IPS-NIHi7 (cell line): ENCODE results near the gene MAP2K3.

Source experiments
- DNase-seq: peaks from one replicate; pipeline ENCODE4 v3.0.0; 2012; ENCODE audit warnings: mixed read lengths; ENCODE audit errors: extremely low spot score

MAP2K3 gene

DNA sequence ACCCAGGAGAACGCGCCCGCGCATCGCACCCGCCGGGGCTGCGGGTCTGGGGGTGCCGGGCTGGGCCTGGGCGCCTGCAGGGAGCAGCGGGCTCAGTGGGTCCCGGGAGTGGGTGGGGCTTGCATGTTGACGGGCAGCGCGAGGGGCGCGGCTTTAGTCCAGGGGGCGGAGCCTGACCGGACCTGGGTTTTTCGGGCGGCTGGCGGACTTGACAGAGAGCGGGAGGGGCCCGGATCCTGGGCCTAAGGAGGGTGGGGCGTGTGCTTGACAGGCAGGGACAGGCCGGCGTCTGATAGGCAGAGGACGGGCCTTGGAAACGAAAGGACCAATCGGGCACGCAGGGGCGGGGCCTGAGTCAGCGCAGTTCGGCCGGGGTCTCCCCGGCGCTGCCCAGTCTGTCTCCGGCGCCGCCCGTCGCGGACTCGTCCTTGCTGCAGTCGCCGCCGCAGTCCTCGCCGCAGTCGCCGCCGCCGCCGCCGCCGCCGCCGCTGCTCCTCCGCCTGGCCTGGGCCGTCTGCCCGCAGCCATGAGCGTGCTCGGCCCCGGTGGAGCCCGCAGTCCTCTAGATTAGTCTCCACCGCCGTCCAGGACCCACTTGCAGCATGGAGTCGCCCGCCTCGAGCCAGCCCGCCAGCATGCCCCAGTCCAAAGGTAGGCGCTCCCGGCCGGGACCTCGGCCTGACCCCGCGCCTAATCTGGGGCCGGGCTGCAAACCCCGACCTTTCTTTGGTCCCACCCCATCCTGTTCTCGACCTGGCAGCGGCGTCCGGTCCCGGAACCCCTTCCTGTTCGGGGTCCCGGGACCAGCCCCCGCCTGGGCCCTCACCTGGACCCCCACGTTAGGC lies at the start of gene MAP2K3:
Gene MAP2K3, plus strand, starts transcription at position 393 of the 845 bp plus-strand sequence. Its CDS starts 210 bp downstream, at position 603.
- peak; percentile 99 for DNase-seq

DNA sequence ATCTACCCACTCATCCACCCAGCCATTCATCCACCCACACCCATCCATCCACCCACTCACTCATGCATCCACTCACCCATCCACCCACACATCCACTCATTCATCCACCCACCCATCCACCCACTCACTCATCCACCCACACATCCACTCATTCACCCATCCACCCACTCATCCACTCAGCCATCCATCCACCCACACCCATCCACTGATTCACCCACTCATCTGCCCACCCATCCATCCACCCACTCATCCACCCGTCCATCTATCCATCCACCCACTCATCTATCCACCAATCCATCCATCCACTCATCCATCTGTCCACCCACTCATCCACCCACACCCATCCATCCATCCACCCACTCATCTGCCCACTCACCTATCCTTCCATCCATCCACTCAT lies 48.6 kb upstream of the MAP2K3 start:
- DNase-seq = no peak

DNA sequence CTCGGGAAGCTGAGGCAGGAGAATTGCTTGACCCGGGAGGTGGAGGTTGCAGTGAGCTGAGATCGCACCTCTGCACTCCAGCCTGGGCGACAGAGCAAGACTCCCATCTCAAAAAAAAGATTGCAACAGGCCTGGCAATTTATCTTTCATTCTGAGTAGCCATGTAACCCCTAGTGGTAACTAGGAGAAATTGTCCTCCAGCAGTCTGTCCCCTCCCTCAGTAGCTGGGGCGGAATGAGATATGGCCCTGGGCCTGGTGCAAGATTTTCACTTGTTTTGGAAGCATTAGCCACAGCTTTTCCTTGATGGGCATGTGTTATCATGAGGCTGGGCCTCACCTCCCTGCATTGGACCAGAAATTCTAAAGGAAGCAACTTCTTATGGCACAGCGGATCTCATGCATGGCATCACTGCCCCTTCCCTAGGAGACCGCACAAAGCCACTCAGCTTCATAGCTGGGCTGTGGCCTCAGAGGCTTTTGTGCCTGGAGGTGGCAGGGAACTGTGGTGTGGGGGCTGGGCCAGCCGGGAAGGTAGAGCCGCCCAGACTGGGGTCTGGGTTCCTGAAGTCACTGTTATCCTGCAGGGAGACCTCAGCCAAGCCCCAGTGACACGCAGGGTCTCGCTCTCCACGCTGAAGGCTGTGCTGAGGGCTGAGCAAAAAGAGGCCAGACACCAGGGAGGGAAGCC lies 44.7 kb upstream of the MAP2K3 start:
- DNase-seq = peak; percentile 70

- no peak for DNase-seq
Measured at GRCh38 chr17:21240369-21241055, 44.0 kb upstream of the MAP2K3 start.

DNA sequence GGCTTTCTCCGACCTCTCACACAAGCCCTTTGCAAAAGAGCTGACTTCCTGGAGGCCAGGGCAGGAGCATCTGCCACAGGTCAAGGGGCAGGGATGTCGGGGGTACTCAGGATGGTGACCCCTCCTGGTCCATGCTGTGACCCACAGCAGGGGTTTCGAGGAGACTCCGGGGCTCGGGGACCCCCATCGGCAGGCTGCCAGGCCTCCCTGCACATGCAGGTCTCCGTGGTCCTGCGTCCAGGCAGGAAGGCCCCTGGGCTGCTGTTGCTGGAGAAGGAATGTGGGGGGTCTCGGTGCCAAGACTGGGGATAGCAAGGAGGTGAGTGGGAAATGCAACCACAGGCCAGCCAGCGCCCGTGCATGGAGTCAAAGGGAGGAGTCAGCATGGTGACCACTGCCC lies 42.9 kb upstream of the MAP2K3 start:
- no peak for DNase-seq

GRCh38 chr17:21242026-21242697 lies 42.3 kb upstream of the MAP2K3 start:
- DNase-seq = no peak

GRCh38 chr17:21242780-21243515 lies 41.6 kb upstream of the MAP2K3 start:
- no peak for DNase-seq

GRCh38 chr17:21243516-21244303 lies 40.8 kb upstream of the MAP2K3 start:
- DNase-seq = no peak

- DNase-seq = no peak
Measured at GRCh38 chr17:21245639-21246084, 38.8 kb upstream of the MAP2K3 start.

- DNase-seq = no peak
Measured at GRCh38 chr17:21246698-21247097, 37.8 kb upstream of the MAP2K3 start.

GRCh38 chr17:21247552-21248258 lies 36.8 kb upstream of the MAP2K3 start:
- no peak for DNase-seq

- DNase-seq = no peak
Measured at GRCh38 chr17:21248500-21248899, 36.0 kb upstream of the MAP2K3 start.

GRCh38 chr17:21249086-21249795 lies 35.3 kb upstream of the MAP2K3 start:
- DNase-seq = no peak

DNA sequence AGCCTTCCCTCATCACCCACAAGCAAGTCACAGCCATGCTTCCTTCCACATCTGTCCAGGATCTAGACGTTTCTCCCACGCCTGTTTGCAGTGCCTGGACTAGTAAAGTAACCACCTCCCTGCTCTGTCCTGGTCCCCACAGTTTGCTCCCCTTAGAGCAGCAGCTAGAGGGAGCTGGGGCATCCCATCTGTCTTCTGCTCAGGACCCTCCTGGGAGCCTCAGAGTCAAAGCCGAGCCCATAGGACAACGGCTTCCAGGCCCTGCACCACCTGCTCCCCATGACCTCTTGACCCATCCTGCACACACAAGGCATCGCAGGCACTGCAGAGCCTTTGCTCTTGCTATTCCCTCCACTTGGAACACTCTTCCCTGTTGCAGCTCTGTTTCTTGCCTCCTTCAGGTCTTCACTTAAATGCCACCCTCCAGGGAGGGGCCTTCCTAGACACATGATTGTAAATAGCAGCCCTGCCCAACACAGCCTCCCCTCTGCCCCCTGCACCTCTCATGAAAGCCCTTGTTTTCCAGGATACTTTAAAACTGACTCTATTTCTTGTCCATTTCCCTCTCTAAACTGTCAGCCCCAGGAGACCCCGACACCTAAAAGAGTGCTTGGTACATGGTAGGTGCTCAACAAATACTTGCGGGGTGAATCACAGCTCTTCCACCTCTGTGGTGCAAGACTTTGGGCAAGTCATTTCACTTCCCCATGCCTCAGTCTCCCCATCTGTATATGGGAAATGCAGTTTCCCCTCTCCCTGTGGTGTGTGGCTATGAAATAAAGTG lies 34.4 kb upstream of the MAP2K3 start:
- no peak for DNase-seq

- no peak for DNase-seq
Measured at GRCh38 chr17:21250854-21251253, 33.7 kb upstream of the MAP2K3 start.

DNA sequence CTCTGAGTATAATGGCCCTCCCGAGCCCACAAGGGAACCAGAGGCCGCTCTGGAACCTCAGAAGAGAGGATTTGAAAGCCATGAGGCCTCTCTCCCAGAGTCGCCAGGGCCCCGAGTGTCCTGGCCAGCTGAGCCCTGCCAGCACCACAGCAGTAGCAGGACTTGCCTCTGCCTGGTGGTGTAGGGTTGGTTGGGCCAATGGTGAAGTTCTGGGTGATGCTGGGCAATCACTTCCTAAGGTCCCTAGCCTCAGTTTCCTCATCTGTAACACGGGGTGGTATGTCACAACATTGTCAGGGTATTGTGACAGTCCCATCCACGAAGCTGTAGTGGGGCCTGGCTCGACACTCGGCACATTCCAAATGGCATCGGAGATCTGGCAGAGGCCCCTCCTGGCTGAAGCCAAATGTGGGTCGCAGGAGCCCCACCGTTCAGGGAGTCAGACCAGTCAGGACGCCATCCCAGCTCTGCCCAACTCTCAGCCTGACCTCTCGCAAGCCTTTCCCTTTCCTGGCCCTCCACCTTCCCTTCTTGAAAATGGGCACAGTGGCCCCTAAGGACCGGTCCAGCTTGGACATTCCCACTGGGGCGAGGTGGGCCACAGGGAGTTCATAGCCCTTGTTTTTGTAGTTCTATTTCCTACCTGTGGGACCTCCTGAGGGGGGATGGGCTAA lies 33.0 kb upstream of the MAP2K3 start:
- DNase-seq = no peak

GRCh38 chr17:21252289-21252795 lies 32.2 kb upstream of the MAP2K3 start:
- no peak for DNase-seq
